ENCODE data around the gene PLEKHM1.

Gene PLEKHM1

GRCh38 chr17:45396496-45397205, 93.9 kb downstream of the PLEKHM1 start:
- H3K36me3 ChIP-seq (ENCODE audit: insufficient read depth, low read length), result peaks cover 39% of the 10 kb centered on the region; the same call in 1 of the 2 replicates
- H3K9me2 ChIP-seq (replicated peaks; ENCODE audit: low read depth, low read length), result no peaks in the 10 kb centered on the region
- no peaks in the 10 kb centered on the region for H3K79me2 ChIP-seq (ENCODE audit: insufficient read depth, low read length)
- no peaks in the 10 kb centered on the region for H3K4me1 ChIP-seq (ENCODE audit: insufficient read depth, low read length, poor library complexity, severe bottlenecking)
- no peaks in the 10 kb centered on the region for H3F3A ChIP-seq (ENCODE audit: low read depth)
- no peak overlapping the region for H3K4me3 ChIP-seq (ENCODE audit: low read length, poor library complexity, severe bottlenecking)
- H3K27me3 ChIP-seq (ENCODE audit: insufficient read depth, low read length, poor library complexity, severe bottlenecking), result no peaks in the 10 kb centered on the region
- H4K20me1 ChIP-seq (ENCODE audit: insufficient read depth, low read length, poor library complexity, severe bottlenecking), result no peaks in the 10 kb centered on the region
- H2AFZ ChIP-seq (ENCODE audit: low read length), result no peak overlapping the region
- H3K4me2 ChIP-seq (ENCODE audit: low read depth, low read length, poor library complexity, severe bottlenecking), result no peak overlapping the region
- TF ChIP-seq CTCF (conservative IDR thresholded peaks at IDR 0.05; ENCODE audit: low read length) (no peak), EZH2phosphoT487 (IDR thresholded peaks at IDR 0.05; ENCODE audit: borderline replicate concordance) (no peak)
- H3K9me3 ChIP-seq (ENCODE audit: insufficient read depth, low read depth, low read length), result no peaks in the 10 kb centered on the region
- no peak overlapping the region for H3K9ac ChIP-seq (ENCODE audit: low read depth, low read length, poor library complexity, severe bottlenecking)

- Histone ChIP-seq H3K4me3 (ENCODE audit: low read length, poor library complexity, severe bottlenecking) (no peak overlapping the region), H3K4me2 (ENCODE audit: low read depth, low read length, poor library complexity, severe bottlenecking) (no peak overlapping the region), H3K9me2 (replicated peaks; ENCODE audit: low read depth, low read length) (no peaks in the 10 kb centered on the region), H3K9ac (ENCODE audit: low read depth, low read length, poor library complexity, severe bottlenecking) (no peak overlapping the region), H4K20me1 (ENCODE audit: insufficient read depth, low read length, poor library complexity, severe bottlenecking) (no peaks in the 10 kb centered on the region), H3F3A (ENCODE audit: low read depth) (no peaks in the 10 kb centered on the region), H3K9me3 (ENCODE audit: insufficient read depth, low read depth, low read length) (no peaks in the 10 kb centered on the region), H3K27me3 (ENCODE audit: insufficient read depth, low read length, poor library complexity, severe bottlenecking) (no peaks in the 10 kb centered on the region), H3K36me3 (ENCODE audit: insufficient read depth, low read length) (peaks cover 31% of the 10 kb centered on the region; the same call in 1 of the 2 replicates), H3K79me2 (ENCODE audit: insufficient read depth, low read length) (no peaks in the 10 kb centered on the region), H2AFZ (ENCODE audit: low read length) (no peak overlapping the region), H3K4me1 (ENCODE audit: insufficient read depth, low read length, poor library complexity, severe bottlenecking) (no peaks in the 10 kb centered on the region)
- TF ChIP-seq CTCF (conservative IDR thresholded peaks at IDR 0.05; ENCODE audit: low read length), result no peak
These were observed 94.7 kb downstream of the PLEKHM1 start for GRCh38 chr17:45395569-45396415.

- no peaks in the 10 kb centered on the region for H3K79me2 ChIP-seq (ENCODE audit: insufficient read depth, low read length)
- H3K4me1 ChIP-seq (ENCODE audit: insufficient read depth, low read length, poor library complexity, severe bottlenecking), result no peaks in the 10 kb centered on the region
- no peaks in the 10 kb centered on the region for H3F3A ChIP-seq (ENCODE audit: low read depth)
- H3K36me3 ChIP-seq (ENCODE audit: insufficient read depth, low read length), result peaks cover 29% of the 10 kb centered on the region; the same call in 1 of the 2 replicates
- TF ChIP-seq EZH2phosphoT487 (IDR thresholded peaks at IDR 0.05; ENCODE audit: borderline replicate concordance), result no peak
- peak; percentile 85 for TF ChIP-seq CTCF (conservative IDR thresholded peaks at IDR 0.05; ENCODE audit: low read length)
- H3K4me2 ChIP-seq (ENCODE audit: low read depth, low read length, poor library complexity, severe bottlenecking), result no peak overlapping the region
- no peak overlapping the region for H2AFZ ChIP-seq (ENCODE audit: low read length)
- H3K4me3 ChIP-seq (ENCODE audit: low read length, poor library complexity, severe bottlenecking), result no peak overlapping the region
- no peaks in the 10 kb centered on the region for H3K9me2 ChIP-seq (replicated peaks; ENCODE audit: low read depth, low read length)
- no peak overlapping the region for H3K9ac ChIP-seq (ENCODE audit: low read depth, low read length, poor library complexity, severe bottlenecking)
- H3K9me3 ChIP-seq (ENCODE audit: insufficient read depth, low read depth, low read length), result no peaks in the 10 kb centered on the region
- no peaks in the 10 kb centered on the region for H4K20me1 ChIP-seq (ENCODE audit: insufficient read depth, low read length, poor library complexity, severe bottlenecking)
- no peaks in the 10 kb centered on the region for H3K27me3 ChIP-seq (ENCODE audit: insufficient read depth, low read length, poor library complexity, severe bottlenecking)
These were observed 95.5 kb downstream of the PLEKHM1 start for GRCh38 chr17:45394913-45395568.
